Neural cell (in vitro differentiated cells): ENCODE results near the gene FOXO1. TPM values are rescaled to one million over a fixed set of nuclear protein-coding genes. Genes with fewer than 3 reads are reported as not detected.

Experiments
- H2AFZ ChIP-seq: fragments of 200-600, 300-800 bp; sonication (generic), shearing (Covaris generic); 2 replicates; pipeline ENCODE4 v1.6.0; 2014; ENCODE audit warnings: low read depth, mild to moderate bottlenecking, antibody characterized with exemption, low read length, moderate library complexity
- H3F3A ChIP-seq: fragments of 200-600 bp; shearing (Covaris generic); 2 replicates; pipeline ENCODE4 v1.6.1; 2016; ENCODE audit warnings: mild to moderate bottlenecking, moderate library complexity, mixed read lengths, antibody characterized with exemption, low read length; ENCODE audit not compliant: insufficient read depth, poor library complexity, severe bottlenecking
- H3K27ac ChIP-seq: fragments of 200-600, 300-800 bp; sonication (generic), shearing (Covaris generic); 2 replicates; pipeline ENCODE4 v1.5.1; 2014; ENCODE audit warnings: mild to moderate bottlenecking, low read length, moderate library complexity
- H3K27me3 ChIP-seq: fragments of 300-800, 200-600 bp; sonication (generic), shearing (Covaris generic); 2 replicates; pipeline ENCODE4 v1.6.0; 2014; ENCODE audit warnings: mild to moderate bottlenecking, low read depth, low read length, moderate library complexity; ENCODE audit not compliant: insufficient read depth
- H3K36me3 ChIP-seq: fragments of 300-800, 200-600 bp; sonication (generic), shearing (Covaris generic); 2 replicates; pipeline ENCODE4 v1.5.1; 2014; ENCODE audit warnings: mild to moderate bottlenecking, antibody characterized with exemption, low read length, moderate library complexity; ENCODE audit not compliant: insufficient read depth
- H3K4me2 ChIP-seq: fragments of 300-800, 200-600 bp; sonication (generic), shearing (Covaris generic); 2 replicates; pipeline ENCODE4 v1.6.0; 2014; ENCODE audit warnings: mild to moderate bottlenecking, low read length
- H3K4me3 ChIP-seq: fragments of 300-800, 200-600 bp; sonication (generic), shearing (Covaris generic); 2 replicates; pipeline ENCODE4 v1.5.1; 2014; ENCODE audit warnings: mild to moderate bottlenecking, low read length, moderate library complexity
- H3K79me2 ChIP-seq: fragments of 200-600 bp; shearing (Covaris generic); replicated peaks from 2 replicates; pipeline ENCODE4 v1.6.0; 2014; ENCODE audit warnings: mild to moderate bottlenecking, low read length, moderate library complexity; ENCODE audit not compliant: insufficient read depth
- H3K9ac ChIP-seq: fragments of 300-800, 200-600 bp; sonication (generic), shearing (Covaris generic); 2 replicates; pipeline ENCODE4 v1.6.1; 2016; ENCODE audit warnings: mild to moderate bottlenecking, low read length, mixed read lengths
- H3K9me2 ChIP-seq: fragments of 200-600 bp; shearing (Covaris generic); 2 replicates; pipeline ENCODE4 v1.6.1; 2016; ENCODE audit warnings: mild to moderate bottlenecking, low read length, mixed read lengths; ENCODE audit not compliant: insufficient read depth
- H3K9me3 ChIP-seq: fragments of 200-600, 300-800 bp; sonication (generic), shearing (Covaris generic); 2 replicates; pipeline ENCODE4 v1.6.1; 2016; ENCODE audit warnings: mild to moderate bottlenecking, mixed run types, low read length, moderate library complexity, mixed read lengths
- H4K20me1 ChIP-seq: fragments of 200-600 bp; shearing (Covaris generic); 2 replicates; pipeline ENCODE4 v1.6.1; 2016; ENCODE audit warnings: mild to moderate bottlenecking, mixed run types; ENCODE audit not compliant: insufficient read depth
- EP300 ChIP-seq: fragments of 450-650 bp; conservative IDR thresholded peaks from 2 replicates; pipeline ENCODE4 v1.6.1; 2014; ENCODE audit warnings: antibody characterized with exemption, mild to moderate bottlenecking, moderate library complexity; ENCODE audit not compliant: poor library complexity, severe bottlenecking
- EZH2 ChIP-seq: fragments of 200-600, 300-800 bp; shearing (Covaris generic), sonication (generic); IDR thresholded peaks from 2 replicates; pipeline ENCODE4 v1.6.1; 2014; ENCODE audit warnings: antibody characterized with exemption, low read length, borderline replicate concordance, mild to moderate bottlenecking; ENCODE audit not compliant: insufficient read depth, poor library complexity, severe bottlenecking
- MXI1 ChIP-seq: fragments of 450-650 bp; conservative IDR thresholded peaks from 2 replicates; pipeline ENCODE4 v1.6.1; 2014; ENCODE audit warnings: antibody characterized with exemption, mild to moderate bottlenecking; ENCODE audit not compliant: poor library complexity, severe bottlenecking
- POLR2AphosphoS5 ChIP-seq: IDR thresholded peaks from 2 replicates; pipeline ENCODE4 v1.6.1; 2012
- RAD21 ChIP-seq: fragments of 450-650 bp; conservative IDR thresholded peaks from 2 replicates; pipeline ENCODE4 v1.6.1; 2014; ENCODE audit warnings: antibody characterized with exemption, mild to moderate bottlenecking, moderate library complexity
- SMC3 ChIP-seq: fragments of 450-650 bp; conservative IDR thresholded peaks from 2 replicates; pipeline ENCODE4 v1.6.1; 2014; ENCODE audit warnings: antibody characterized with exemption, mild to moderate bottlenecking, moderate library complexity; ENCODE audit not compliant: poor library complexity
- TAF1 ChIP-seq: IDR thresholded peaks from 2 replicates; pipeline ENCODE4 v1.6.1; 2012; ENCODE audit warnings: low read depth
- polyA plus RNA-seq: library from polyadenylated mRNA; depleted of rRNA; stranded (reverse); fragments of >200 nt; gene quantifications from 2 replicates; pipeline ENCODE4 v1.2.3, GENCODE V29; 2014
- TF ChIP-seq, protein P1 (sequence below): IDR thresholded peaks from 2 replicates; pipeline ENCODE4 v1.6.1; 2012; ENCODE audit warnings: borderline replicate concordance
- TF ChIP-seq, protein P2 (sequence below): fragments of 450-650 bp; IDR thresholded peaks from 2 replicates; pipeline ENCODE4 v1.5.1; 2014; ENCODE audit warnings: antibody characterized with exemption, mild to moderate bottlenecking, moderate library complexity; ENCODE audit not compliant: poor library complexity, severe bottlenecking

Gene FOXO1
- polyA plus RNA-seq, 1 donor from 2014 or later: 1.2 TPM

DNA sequence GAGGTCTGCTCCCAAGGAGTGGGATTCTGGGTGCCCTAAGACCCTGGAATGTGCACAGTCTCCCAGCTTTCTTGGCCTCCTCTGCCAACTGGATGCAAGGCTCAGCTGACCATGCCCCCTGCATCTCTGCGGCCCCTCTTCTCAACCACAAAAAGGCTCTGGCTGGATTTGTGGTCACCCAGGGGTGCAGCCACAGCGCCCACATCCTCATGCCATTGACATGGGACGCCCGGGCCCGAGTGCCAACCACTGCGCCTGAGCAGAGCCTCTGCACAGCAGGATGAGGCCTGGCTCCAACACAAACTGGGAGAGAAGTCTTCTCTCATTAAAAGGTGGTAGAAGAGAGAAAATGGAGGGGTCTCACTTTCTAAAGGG is 103.5 kb downstream of the FOXO1 start:
- Histone ChIP-seq H3K27me3 (no peaks in the 10 kb centered on the region), H4K20me1 (no peaks in the 10 kb centered on the region), H3K4me2 (no peak overlapping the region), H3K36me3 (no peaks in the 10 kb centered on the region), H3K79me2 (no peaks in the 10 kb centered on the region), H3K9me2 (no peaks in the 10 kb centered on the region), H3K9ac (no peak overlapping the region), H3K27ac (no peak overlapping the region), H3K9me3 (no peaks in the 10 kb centered on the region), H3F3A (no peaks in the 10 kb centered on the region), H2AFZ (no peak overlapping the region), H3K4me3 (no peak overlapping the region)
- TF ChIP-seq, protein P1, sequence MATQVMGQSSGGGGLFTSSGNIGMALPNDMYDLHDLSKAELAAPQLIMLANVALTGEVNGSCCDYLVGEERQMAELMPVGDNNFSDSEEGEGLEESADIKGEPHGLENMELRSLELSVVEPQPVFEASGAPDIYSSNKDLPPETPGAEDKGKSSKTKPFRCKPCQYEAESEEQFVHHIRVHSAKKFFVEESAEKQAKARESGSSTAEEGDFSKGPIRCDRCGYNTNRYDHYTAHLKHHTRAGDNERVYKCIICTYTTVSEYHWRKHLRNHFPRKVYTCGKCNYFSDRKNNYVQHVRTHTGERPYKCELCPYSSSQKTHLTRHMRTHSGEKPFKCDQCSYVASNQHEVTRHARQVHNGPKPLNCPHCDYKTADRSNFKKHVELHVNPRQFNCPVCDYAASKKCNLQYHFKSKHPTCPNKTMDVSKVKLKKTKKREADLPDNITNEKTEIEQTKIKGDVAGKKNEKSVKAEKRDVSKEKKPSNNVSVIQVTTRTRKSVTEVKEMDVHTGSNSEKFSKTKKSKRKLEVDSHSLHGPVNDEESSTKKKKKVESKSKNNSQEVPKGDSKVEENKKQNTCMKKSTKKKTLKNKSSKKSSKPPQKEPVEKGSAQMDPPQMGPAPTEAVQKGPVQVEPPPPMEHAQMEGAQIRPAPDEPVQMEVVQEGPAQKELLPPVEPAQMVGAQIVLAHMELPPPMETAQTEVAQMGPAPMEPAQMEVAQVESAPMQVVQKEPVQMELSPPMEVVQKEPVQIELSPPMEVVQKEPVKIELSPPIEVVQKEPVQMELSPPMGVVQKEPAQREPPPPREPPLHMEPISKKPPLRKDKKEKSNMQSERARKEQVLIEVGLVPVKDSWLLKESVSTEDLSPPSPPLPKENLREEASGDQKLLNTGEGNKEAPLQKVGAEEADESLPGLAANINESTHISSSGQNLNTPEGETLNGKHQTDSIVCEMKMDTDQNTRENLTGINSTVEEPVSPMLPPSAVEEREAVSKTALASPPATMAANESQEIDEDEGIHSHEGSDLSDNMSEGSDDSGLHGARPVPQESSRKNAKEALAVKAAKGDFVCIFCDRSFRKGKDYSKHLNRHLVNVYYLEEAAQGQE: no peak
- no peak for TF ChIP-seq MXI1
- TF ChIP-seq POLR2AphosphoS5: no peak
- no peak for TF ChIP-seq EP300
- TF ChIP-seq RAD21: no peak
- TF ChIP-seq TAF1: no peak

DNA sequence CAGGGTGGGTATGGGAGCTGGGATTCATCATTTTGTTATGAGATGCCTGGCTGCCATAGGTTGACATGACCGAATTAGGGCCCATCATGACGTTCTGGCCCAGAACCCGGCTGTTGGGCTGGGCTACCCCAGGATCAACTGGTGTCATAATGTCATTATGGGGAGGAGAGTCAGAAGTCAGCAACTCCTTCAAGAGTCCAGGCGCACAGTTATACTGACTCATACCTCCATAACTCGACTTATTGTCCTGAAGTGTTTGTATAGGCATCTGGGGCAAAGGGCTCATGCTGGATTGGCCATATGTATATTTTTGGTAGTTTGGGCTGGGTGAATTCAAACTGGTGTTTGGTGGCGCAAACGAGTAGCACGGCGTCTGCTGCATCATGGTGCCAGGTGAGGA is 106.5 kb downstream of the FOXO1 start:
- Histone ChIP-seq H2AFZ (no peak overlapping the region), H3F3A (no peaks in the 10 kb centered on the region), H3K4me2 (no peak overlapping the region), H3K9me2 (no peaks in the 10 kb centered on the region), H3K27me3 (no peaks in the 10 kb centered on the region), H3K79me2 (no peaks in the 10 kb centered on the region), H3K4me3 (no peak overlapping the region), H3K9me3 (no peaks in the 10 kb centered on the region), H3K9ac (no peak overlapping the region), H4K20me1 (no peaks in the 10 kb centered on the region), H3K27ac (no peak overlapping the region), H3K36me3 (no peaks in the 10 kb centered on the region)
- TF ChIP-seq TAF1: no peak
- TF ChIP-seq MXI1: no peak
- TF ChIP-seq EP300: no peak
- TF ChIP-seq, protein P2, sequence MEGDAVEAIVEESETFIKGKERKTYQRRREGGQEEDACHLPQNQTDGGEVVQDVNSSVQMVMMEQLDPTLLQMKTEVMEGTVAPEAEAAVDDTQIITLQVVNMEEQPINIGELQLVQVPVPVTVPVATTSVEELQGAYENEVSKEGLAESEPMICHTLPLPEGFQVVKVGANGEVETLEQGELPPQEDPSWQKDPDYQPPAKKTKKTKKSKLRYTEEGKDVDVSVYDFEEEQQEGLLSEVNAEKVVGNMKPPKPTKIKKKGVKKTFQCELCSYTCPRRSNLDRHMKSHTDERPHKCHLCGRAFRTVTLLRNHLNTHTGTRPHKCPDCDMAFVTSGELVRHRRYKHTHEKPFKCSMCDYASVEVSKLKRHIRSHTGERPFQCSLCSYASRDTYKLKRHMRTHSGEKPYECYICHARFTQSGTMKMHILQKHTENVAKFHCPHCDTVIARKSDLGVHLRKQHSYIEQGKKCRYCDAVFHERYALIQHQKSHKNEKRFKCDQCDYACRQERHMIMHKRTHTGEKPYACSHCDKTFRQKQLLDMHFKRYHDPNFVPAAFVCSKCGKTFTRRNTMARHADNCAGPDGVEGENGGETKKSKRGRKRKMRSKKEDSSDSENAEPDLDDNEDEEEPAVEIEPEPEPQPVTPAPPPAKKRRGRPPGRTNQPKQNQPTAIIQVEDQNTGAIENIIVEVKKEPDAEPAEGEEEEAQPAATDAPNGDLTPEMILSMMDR: no peak
- TF ChIP-seq, protein P1: no peak
- TF ChIP-seq RAD21: no peak
- no peak for TF ChIP-seq SMC3
- no peak for TF ChIP-seq EZH2
- no peak for TF ChIP-seq POLR2AphosphoS5
